Suprapubic skin (tissue), 4 donors: ENCODE measurements around the gene ZBTB16. TPM values are rescaled to one million over a fixed set of nuclear protein-coding genes. Genes with fewer than 3 reads are reported as not detected.

Experiments
- DNase-seq, 2 donors: peaks; one replicate each; pipeline ENCODE4 v3.0.0-alpha.2; 2019; ENCODE audit warnings: low spot score in 2 of 2
- H3K27ac ChIP-seq: fragments of 200-600 bp; sonication (generic); one replicate; pipeline ENCODE4 v1.5.1; 2019
- H3K27me3 ChIP-seq: fragments of 200-600 bp; sonication (generic); one replicate; pipeline ENCODE4 v1.5.1; 2019
- H3K36me3 ChIP-seq: fragments of 200-600 bp; sonication (generic); one replicate; pipeline ENCODE4 v1.5.1; 2019
- H3K4me1 ChIP-seq: fragments of 200-600 bp; sonication (generic); one replicate; pipeline ENCODE4 v1.5.1; 2019
- H3K4me3 ChIP-seq: fragments of 200-600 bp; sonication (generic); one replicate; pipeline ENCODE4 v1.5.1; 2019; ENCODE audit warnings: mild to moderate bottlenecking
- H3K9me3 ChIP-seq: fragments of 200-600 bp; sonication (generic); one replicate; pipeline ENCODE4 v1.5.1; 2019
- EP300 ChIP-seq: sonication (generic); formaldehyde crosslinking; IDR thresholded peaks from one replicate; pipeline ENCODE4 v1.6.1; 2017; ENCODE audit warnings: antibody characterized with exemption
- POLR2A ChIP-seq, 2 donors: fragments of 450-650 bp; IDR thresholded peaks; one replicate each; pipeline ENCODE4 v1.6.1; 2017; ENCODE audit warnings: antibody characterized with exemption in 2 of 2, mild to moderate bottlenecking in 2 of 2, moderate library complexity in 2 of 2
- POLR2AphosphoS5 ChIP-seq, 3 donors: sonication (generic); formaldehyde crosslinking; IDR thresholded peaks; one replicate each; pipeline ENCODE4 v1.6.1; 2017; ENCODE audit warnings: antibody characterized with exemption in 3 of 3
- WGBS: methylation state at CpG from one replicate; pipeline ENCODE4 v1.1.5; 2018; 5-methylcytosine and 5-hydroxymethylcytosine counted together
- total RNA-seq, 4 donors: library from RNA; depleted of rRNA; stranded (reverse); fragments of >200 nt; gene quantifications; one replicate each; pipeline ENCODE4 v1.1.0, GENCODE V29; 2016
- TF ChIP-seq, protein P1 (sequence below), 2 donors: fragments of 200-600 bp in 1 of 2; fragments of 450-650 bp in 1 of 2; sonication (generic) in 1 of 2; IDR thresholded peaks; one replicate each; pipeline ENCODE4 v1.5.1; 2016 to 2019; ENCODE audit warnings: antibody characterized with exemption in 2 of 2, mild to moderate bottlenecking in 1 of 2, moderate library complexity in 1 of 2

Gene ZBTB16
- total RNA-seq, 4 donors from 2014 or later: 142 to 474 (median 232) TPM

GRCh38 chr11:114077482-114078305, 18.2 kb downstream of the ZBTB16 start:
- WGBS: 83% methylated on average over 9 of the region's 9 CpGs
- peak overlapping the region; percentile 18 for H3K27ac ChIP-seq
- H3K27me3 ChIP-seq: no peaks in the 10 kb centered on the region
- no peaks in the 10 kb centered on the region for H3K9me3 ChIP-seq
- no peak overlapping the region for H3K4me3 ChIP-seq
- peak in 1 of 2 donors; percentile 49 for DNase-seq
- TF ChIP-seq EP300: no peak
- TF ChIP-seq POLR2AphosphoS5 (IDR thresholded peaks at IDR 0.05): no peak
- no peak for TF ChIP-seq POLR2A (IDR thresholded peaks at IDR 0.05)
- TF ChIP-seq, protein P1, sequence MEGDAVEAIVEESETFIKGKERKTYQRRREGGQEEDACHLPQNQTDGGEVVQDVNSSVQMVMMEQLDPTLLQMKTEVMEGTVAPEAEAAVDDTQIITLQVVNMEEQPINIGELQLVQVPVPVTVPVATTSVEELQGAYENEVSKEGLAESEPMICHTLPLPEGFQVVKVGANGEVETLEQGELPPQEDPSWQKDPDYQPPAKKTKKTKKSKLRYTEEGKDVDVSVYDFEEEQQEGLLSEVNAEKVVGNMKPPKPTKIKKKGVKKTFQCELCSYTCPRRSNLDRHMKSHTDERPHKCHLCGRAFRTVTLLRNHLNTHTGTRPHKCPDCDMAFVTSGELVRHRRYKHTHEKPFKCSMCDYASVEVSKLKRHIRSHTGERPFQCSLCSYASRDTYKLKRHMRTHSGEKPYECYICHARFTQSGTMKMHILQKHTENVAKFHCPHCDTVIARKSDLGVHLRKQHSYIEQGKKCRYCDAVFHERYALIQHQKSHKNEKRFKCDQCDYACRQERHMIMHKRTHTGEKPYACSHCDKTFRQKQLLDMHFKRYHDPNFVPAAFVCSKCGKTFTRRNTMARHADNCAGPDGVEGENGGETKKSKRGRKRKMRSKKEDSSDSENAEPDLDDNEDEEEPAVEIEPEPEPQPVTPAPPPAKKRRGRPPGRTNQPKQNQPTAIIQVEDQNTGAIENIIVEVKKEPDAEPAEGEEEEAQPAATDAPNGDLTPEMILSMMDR (IDR thresholded peaks at IDR 0.05): no peak
- peaks cover 46% of the 10 kb centered on the region for H3K36me3 ChIP-seq
- peaks cover 97% of the 10 kb centered on the region for H3K4me1 ChIP-seq

DNA sequence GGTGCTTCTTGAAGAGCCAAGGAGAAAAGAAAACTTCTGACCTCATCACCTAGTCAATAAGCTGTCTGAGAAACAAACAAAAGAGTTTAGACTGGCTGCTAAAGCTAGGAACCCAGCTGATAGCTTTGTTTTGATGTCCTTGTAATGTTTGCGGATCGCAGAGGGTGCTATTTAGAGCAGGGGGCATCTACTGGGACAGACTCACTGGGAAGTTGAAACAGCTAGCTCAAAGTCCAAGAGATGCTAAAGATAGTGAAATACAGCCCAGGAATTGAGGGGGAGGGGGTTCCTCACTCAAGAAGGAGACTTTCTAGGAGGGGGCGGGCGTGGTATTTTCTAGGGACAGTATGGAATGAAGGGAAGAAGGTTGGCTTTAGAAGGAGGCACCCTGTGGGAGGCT, 18.9 kb downstream of the ZBTB16 start:
- H3K27me3 ChIP-seq: no peaks in the 10 kb centered on the region
- 89% methylated on average over 4 of the region's 4 CpGs for WGBS
- no peaks in the 10 kb centered on the region for H3K9me3 ChIP-seq
- peaks cover 53% of the 10 kb centered on the region for H3K36me3 ChIP-seq
- H3K4me1 ChIP-seq: peaks cover 96% of the 10 kb centered on the region
- peak in 1 of 2 donors; percentile 58 for DNase-seq
- peak overlapping the region; percentile 2 for H3K4me3 ChIP-seq
- peak overlapping the region; percentile 72 for H3K27ac ChIP-seq
- TF ChIP-seq, protein P1 (IDR thresholded peaks at IDR 0.05): no peak
- TF ChIP-seq POLR2AphosphoS5 (IDR thresholded peaks at IDR 0.05) (no peak), POLR2A (IDR thresholded peaks at IDR 0.05) (no peak), EP300 (no peak)

DNA sequence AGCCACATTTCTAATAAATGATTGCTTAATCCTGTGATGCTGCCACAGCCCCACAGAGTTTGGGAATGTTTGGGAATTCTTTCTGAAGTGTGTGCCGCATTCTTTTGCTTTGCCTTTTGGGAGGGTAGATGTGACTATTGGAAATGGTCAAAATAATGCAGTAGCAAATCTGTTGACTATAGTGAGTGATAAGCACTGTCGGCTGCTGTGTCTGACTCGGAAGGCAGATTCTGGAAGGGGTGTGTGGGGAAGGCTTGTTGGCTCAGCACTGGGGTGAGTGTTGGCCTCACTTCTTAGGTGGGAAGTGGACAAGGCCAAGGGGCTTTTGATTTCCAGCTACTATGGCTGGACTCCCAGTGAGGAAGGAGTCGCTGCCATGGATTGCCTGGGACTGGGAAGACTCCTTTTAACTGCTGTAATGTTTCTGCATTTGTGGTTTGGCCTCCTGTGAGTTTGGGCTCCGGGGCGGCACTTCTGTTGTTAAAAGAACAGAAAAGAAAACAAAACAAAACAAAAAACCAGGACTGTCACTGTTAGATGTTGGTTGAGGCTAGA, 20.1 kb downstream of the ZBTB16 start:
- WGBS: 35% methylated on average over 6 of the region's 6 CpGs
- Histone ChIP-seq H3K4me1 (peaks cover 95% of the 10 kb centered on the region), H3K27me3 (no peaks in the 10 kb centered on the region), H3K36me3 (peaks cover 53% of the 10 kb centered on the region), H3K27ac (peak overlapping the region; percentile 72), H3K4me3 (peak overlapping the region; percentile 2), H3K9me3 (no peaks in the 10 kb centered on the region)
- no peak for TF ChIP-seq POLR2A (IDR thresholded peaks at IDR 0.05)
- TF ChIP-seq, protein P1 (IDR thresholded peaks at IDR 0.05): no peak
- TF ChIP-seq POLR2AphosphoS5 (IDR thresholded peaks at IDR 0.05): no peak
- no peak for TF ChIP-seq EP300
- peak in 1 of 2 donors; percentile 47 for DNase-seq

- Histone ChIP-seq H3K36me3 (peaks cover 51% of the 10 kb centered on the region), H3K27ac (peak overlapping the region; percentile 72), H3K4me1 (peaks cover 95% of the 10 kb centered on the region), H3K9me3 (no peaks in the 10 kb centered on the region), H3K27me3 (no peaks in the 10 kb centered on the region), H3K4me3 (peak overlapping the region; percentile 2)
- TF ChIP-seq POLR2A (IDR thresholded peaks at IDR 0.05) (peak in 1 of 2 donors; percentile 36), EP300 (no peak), POLR2AphosphoS5 (IDR thresholded peaks at IDR 0.05) (peak in 1 of 3 donors; percentile 75)
- TF ChIP-seq, protein P1 (IDR thresholded peaks at IDR 0.05): no peak
- WGBS: 42% methylated on average over 5 of the region's 5 CpGs
- DNase-seq: peak in 1 of 2 donors; percentile 59
Measured at GRCh38 chr11:114080219-114080618, 20.7 kb downstream of the ZBTB16 start.

DNA sequence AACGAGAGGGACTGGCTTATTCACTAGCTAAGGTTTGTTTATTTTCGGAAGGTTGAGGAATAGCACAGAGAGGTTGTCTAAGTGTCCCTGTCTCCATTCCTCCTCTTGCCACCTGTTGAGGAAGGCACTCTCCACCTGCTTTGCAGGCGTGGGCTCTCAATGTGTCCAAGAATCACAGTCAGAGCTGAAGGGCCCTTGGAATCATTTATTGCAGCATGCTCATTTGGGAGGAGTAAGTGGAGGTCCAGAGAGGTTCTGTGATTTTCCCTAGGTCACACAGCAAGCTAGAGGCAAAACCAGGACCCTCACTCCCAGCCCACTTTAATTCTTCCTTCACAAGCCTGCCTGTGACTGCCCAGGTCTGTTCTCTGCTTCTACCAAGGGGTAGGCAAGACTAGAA, 21.3 kb downstream of the ZBTB16 start:
- peaks cover 95% of the 10 kb centered on the region for H3K4me1 ChIP-seq
- 78% methylated on average over 3 of the region's 3 CpGs for WGBS
- no peaks in the 10 kb centered on the region for H3K9me3 ChIP-seq
- H3K4me3 ChIP-seq: no peak overlapping the region
- H3K36me3 ChIP-seq: peaks cover 49% of the 10 kb centered on the region
- H3K27me3 ChIP-seq: no peaks in the 10 kb centered on the region
- DNase-seq: no peak
- TF ChIP-seq, protein P1 (IDR thresholded peaks at IDR 0.05): no peak
- TF ChIP-seq POLR2A (IDR thresholded peaks at IDR 0.05) (no peak), POLR2AphosphoS5 (IDR thresholded peaks at IDR 0.05) (no peak), EP300 (no peak)
- H3K27ac ChIP-seq: peak overlapping the region; percentile 23
